Measurements from ENCODE around the gene ELMOD3. TPM values are rescaled to one million over a fixed set of nuclear protein-coding genes. Genes with fewer than 3 reads are reported as not detected.
"Not testable (repeated sequence)": the region's sequence is repeated elsewhere in the genome, so short reads cannot be mapped to it uniquely, and the experiment has no call there.

The ELMOD3 gene
- total and polyA plus RNA-seq, 10 donors = 14.4 to 38.0 (median 24.2) TPM

- peak; percentile 86 for DNase-seq
- Histone ChIP-seq H3K27me3 (replicated peaks in 1 of 7) (no peaks in the 10 kb centered on the region), H3K4me3 (peak overlapping the region; percentile 66 to 92 (median 77)), H3K36me3 (peaks cover 0 to 49% (median 33%) of the 10 kb centered on the region in 6 donors), H3K9me3 (no peaks in the 10 kb centered on the region), H3K4me1 (peaks cover 41 to 73% (median 60%) of the 10 kb centered on the region in 6 donors), H3K27ac (peak overlapping the region; percentile 91 to 99 (median 98))
- intact Hi-C loops (cut with DNase I; ENCODE audit: low total_unique reads) = no loop called here
- WGBS, 5 donors = 2 to 9% (median 6%) methylated on average over 31 to 32 of the region's 32 CpGs
- TF ChIP-seq POLR2A (IDR thresholded peaks at IDR 0.05) (no peak), POLR2AphosphoS5 (IDR thresholded peaks at IDR 0.05) (peak in 2 of 3 donors; percentile 15 to 76)
Measured at GRCh38 chr2:85326406-85327159, 28.0 kb upstream of the ELMOD3 start.

- 1 to 4% (median 2%) methylated on average over 35 to 41 of the region's 41 CpGs for WGBS, 5 donors
- intact Hi-C loops (cut with DNase I; ENCODE audit: low total_unique reads) = no loop called here
- Histone ChIP-seq H3K36me3 (peaks cover 0 to 42% (median 26%) of the 10 kb centered on the region in 6 donors), H3K4me3 (peak overlapping the region; percentile 66 to 92 (median 77)), H3K9me3 (no peaks in the 10 kb centered on the region), H3K4me1 (peaks cover 34 to 66% (median 53%) of the 10 kb centered on the region in 6 donors), H3K27ac (peak overlapping the region; percentile 91 to 99 (median 98)), H3K27me3 (replicated peaks in 1 of 7) (no peaks in the 10 kb centered on the region)
- DNase-seq = peak; percentile 92
- TF ChIP-seq CTCF (IDR thresholded peaks at IDR 0.05 in 8 of 11, conservative IDR thresholded peaks at IDR 0.05 in 3 of 11) (no peak), POLR2AphosphoS5 (IDR thresholded peaks at IDR 0.05) (no peak), POLR2A (IDR thresholded peaks at IDR 0.05) (no peak)
Measured at GRCh38 chr2:85327160-85327821, 27.3 kb upstream of the ELMOD3 start.

- H3K9me3 ChIP-seq = no peaks in the 10 kb centered on the region
- peaks cover 0 to 35% (median 18%) of the 10 kb centered on the region in 6 donors for H3K36me3 ChIP-seq
- H3K4me1 ChIP-seq = peaks cover 26 to 58% (median 46%) of the 10 kb centered on the region in 6 donors
- H3K27me3 ChIP-seq (replicated peaks in 1 of 7) = no peaks in the 10 kb centered on the region
- H3K27ac ChIP-seq = peak within 1 kb of the TSS; percentile 91 to 99 (median 98)
- peak within 1 kb of the TSS; percentile 66 to 92 (median 77) for H3K4me3 ChIP-seq
- intact Hi-C loops (cut with DNase I; ENCODE audit: low total_unique reads) = no loop called here
- 0 to 1% (median 0%) methylated on average over 54 to 57 of the region's 57 CpGs for WGBS, 5 donors
- TF ChIP-seq CTCF (IDR thresholded peaks at IDR 0.05 in 8 of 11, conservative IDR thresholded peaks at IDR 0.05 in 3 of 11) = peak in 6 of 11 experiments; percentile 7 to 55 (median 28)
- TF ChIP-seq POLR2AphosphoS5 (IDR thresholded peaks at IDR 0.05) = peak; percentile 100
- peak; percentile 91 to 98 (median 95) for TF ChIP-seq POLR2A (IDR thresholded peaks at IDR 0.05)
- DNase-seq = peak; percentile 99
Measured at GRCh38 chr2:85327822-85328617, 26.5 kb upstream of the ELMOD3 start, which contains the start of gene TGOLN2. TGOLN2 (minus strand) TSS chr2:85327989; CDS start chr2:85327962, 27 bp downstream.

- Histone ChIP-seq H3K27me3 (replicated peaks in 1 of 7) (no peaks in the 10 kb centered on the region), H3K27ac (no peak overlapping the region), H3K36me3 (peaks cover 0 to 23% (median 6%) of the 10 kb centered on the region in 6 donors), H3K9me3 (no peaks in the 10 kb centered on the region), H3K4me3 (no peak overlapping the region), H3K4me1 (peaks cover 16 to 46% (median 34%) of the 10 kb centered on the region in 6 donors)
- TF ChIP-seq POLR2AphosphoS5 (IDR thresholded peaks at IDR 0.05) = no peak
- no peak for TF ChIP-seq CTCF (IDR thresholded peaks at IDR 0.05 in 8 of 11, conservative IDR thresholded peaks at IDR 0.05 in 3 of 11)
- TF ChIP-seq POLR2A (IDR thresholded peaks at IDR 0.05) = no peak
- DNase-seq = no peak
- intact Hi-C loops (cut with DNase I; ENCODE audit: low total_unique reads) = no loop called here
Measured at GRCh38 chr2:85329181-85329651, 25.4 kb upstream of the ELMOD3 start.

- intact Hi-C loops (cut with DNase I; ENCODE audit: low total_unique reads); DNase-seq; H3K27me3 ChIP-seq (replicated peaks in 1 of 7); H3K9me3 ChIP-seq; H3K4me3 ChIP-seq; H3K27ac ChIP-seq: not testable (repeated sequence)
- Histone ChIP-seq H3K4me1 (peaks cover 12 to 42% (median 29%) of the 10 kb centered on the region in 6 donors), H3K36me3 (peaks cover 0 to 18% (median 2%) of the 10 kb centered on the region in 6 donors)
- 90 to 96% (median 93%) methylated on average over 3 of the region's 3 CpGs for WGBS, 5 donors
Measured at GRCh38 chr2:85329701-85330100, 24.9 kb upstream of the ELMOD3 start.
